GM12864 (cell line): ENCODE results near the gene HVCN1.
A peak's percentile ranks its signal among the peaks of the same experiment; 100 is the strongest.

Source experiments
- DNase-seq: peaks from one replicate; pipeline ENCODE4 v3.0.0-alpha.2; 2011; ENCODE audit warnings: low read depth
- H3K4me3 ChIP-seq: 2 replicates; pipeline ENCODE4 v1.5.1; 2011; ENCODE audit warnings: mild to moderate bottlenecking, low read depth, low read length, control low read depth
- TF ChIP-seq, protein P1 (sequence below): IDR thresholded peaks from 2 replicates; pipeline ENCODE4 v1.5.1; 2011; ENCODE audit warnings: low read depth, mild to moderate bottlenecking, moderate library complexity, low read length, control low read depth, inconsistent platforms; ENCODE audit errors: missing control alignments

HVCN1 gene

DNA sequence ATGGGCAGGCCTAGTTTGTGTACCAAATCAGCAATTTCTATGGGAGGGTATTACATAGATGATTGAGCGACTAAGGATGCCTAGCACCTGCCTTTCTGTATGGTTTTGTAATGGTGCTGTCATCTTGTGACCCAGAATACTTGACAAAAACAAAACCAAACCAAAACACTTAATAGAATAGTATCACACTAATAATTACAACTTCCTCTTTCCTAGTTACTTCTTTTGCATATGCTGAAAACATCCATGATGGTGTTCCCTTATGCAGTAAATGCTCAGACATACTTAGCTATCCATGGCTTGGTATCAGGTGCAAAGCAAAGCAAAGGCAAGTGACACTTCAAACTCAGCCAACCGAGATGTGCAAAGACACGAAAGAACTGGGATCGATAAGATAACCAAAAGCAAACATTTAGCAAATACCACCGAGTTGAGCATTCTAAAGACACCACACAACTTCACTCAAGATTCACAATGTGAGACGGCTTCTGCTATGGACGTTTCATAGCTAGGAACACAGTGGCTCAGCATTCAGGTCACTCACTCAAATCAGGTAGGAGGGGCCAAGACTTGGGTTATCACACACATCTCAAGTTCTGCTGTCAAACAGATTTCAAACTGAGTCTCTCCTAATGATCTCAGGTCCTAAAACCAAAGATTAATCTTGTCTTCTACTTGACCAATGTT lies 29.4 kb upstream of the HVCN1 start:
- H3K4me3 ChIP-seq, result no peak overlapping the region

DNA sequence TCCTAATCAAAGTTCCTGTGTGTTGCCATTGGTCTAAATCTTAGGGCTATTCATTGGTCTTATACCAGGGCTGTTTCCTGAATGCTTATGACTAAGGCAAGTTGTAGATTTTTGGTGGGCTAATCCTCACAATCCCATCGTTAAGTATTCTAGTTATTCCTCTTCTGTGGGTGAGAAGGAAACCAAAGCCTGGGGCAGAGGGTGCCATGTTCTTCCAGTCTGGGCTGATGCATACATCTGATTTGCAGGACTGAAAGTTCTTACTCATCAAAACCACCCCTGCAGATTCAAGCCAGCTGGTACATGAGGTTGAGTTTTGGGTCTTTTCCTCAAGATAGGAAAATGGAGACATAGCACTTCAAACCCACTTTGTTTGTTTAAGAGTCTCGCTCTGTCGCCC lies 28.1 kb upstream of the HVCN1 start:
- TF ChIP-seq, protein P1, sequence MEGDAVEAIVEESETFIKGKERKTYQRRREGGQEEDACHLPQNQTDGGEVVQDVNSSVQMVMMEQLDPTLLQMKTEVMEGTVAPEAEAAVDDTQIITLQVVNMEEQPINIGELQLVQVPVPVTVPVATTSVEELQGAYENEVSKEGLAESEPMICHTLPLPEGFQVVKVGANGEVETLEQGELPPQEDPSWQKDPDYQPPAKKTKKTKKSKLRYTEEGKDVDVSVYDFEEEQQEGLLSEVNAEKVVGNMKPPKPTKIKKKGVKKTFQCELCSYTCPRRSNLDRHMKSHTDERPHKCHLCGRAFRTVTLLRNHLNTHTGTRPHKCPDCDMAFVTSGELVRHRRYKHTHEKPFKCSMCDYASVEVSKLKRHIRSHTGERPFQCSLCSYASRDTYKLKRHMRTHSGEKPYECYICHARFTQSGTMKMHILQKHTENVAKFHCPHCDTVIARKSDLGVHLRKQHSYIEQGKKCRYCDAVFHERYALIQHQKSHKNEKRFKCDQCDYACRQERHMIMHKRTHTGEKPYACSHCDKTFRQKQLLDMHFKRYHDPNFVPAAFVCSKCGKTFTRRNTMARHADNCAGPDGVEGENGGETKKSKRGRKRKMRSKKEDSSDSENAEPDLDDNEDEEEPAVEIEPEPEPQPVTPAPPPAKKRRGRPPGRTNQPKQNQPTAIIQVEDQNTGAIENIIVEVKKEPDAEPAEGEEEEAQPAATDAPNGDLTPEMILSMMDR, result no peak
- no peak for DNase-seq
- no peak overlapping the region for H3K4me3 ChIP-seq

More for the DNA sequence above, 29.4 kb upstream of the HVCN1 start:
- TF ChIP-seq, protein P1, result no peak
- DNase-seq, result no peak

DNA sequence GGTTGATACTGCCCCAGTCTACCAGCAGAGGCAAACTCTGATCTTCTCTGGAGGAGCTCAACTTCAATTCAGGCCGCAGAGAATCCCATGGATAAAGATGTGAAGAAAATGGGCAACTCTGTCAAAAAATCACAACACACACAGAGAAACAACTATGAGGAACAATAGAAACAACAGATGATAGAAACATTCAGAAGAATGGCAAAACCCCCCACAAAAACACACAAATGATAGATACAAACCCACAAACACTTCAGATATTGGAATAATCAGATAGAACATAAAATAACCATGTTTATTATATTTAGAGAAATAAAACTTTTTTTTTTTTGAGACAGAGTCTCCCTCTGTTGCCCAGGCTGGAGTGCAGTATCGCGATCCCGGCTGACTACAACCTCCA lies 20.0 kb upstream of the HVCN1 start:
- DNase-seq, result no peak
- TF ChIP-seq, protein P1, result no peak

DNA sequence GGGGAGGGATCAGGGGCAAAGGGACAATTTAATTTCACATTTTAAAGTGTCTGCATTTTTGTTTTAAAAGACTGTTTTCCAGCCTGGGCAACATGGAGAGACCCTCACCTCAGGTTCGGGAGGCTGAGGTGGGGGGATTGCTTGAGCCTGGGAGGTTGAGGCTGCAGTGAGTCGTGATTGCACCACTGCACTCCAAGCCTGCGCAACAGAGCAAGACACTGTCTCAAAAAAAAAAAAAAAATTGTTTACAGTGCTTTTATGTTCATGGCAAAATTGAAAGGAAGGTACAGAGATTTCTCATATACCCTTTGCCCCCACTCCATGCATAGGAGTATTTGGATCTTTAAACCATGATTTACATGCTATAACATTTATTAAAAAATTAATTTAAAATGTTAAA lies 16.4 kb upstream of the HVCN1 start:
- no peak overlapping the region for H3K4me3 ChIP-seq
- DNase-seq, result no peak
- TF ChIP-seq, protein P1, result no peak

More for the DNA sequence above, 20.0 kb upstream of the HVCN1 start:
- H3K4me3 ChIP-seq, result no peak overlapping the region

DNA sequence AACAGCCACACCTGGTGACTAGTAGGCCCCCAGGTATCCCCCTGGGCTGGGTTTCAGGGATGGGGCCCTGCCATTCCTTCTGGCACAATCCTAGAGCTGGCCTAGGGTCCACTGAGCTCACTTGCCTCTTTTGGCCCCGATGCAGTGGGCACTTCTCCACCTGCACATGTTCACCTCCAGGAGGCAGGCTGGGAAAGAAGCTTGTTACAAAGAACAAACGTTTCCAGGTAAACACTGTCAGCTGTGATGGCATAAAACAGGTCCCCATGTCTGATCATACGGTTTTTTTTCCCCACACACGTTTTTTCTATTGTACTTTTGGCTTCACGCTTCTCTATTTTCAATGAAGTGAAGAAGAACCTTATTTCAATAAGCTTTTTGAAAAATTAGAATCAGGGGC lies 15.8 kb upstream of the HVCN1 start:
- TF ChIP-seq, protein P1, result peak; percentile 52
- DNase-seq, result no peak
- no peak overlapping the region for H3K4me3 ChIP-seq

DNA sequence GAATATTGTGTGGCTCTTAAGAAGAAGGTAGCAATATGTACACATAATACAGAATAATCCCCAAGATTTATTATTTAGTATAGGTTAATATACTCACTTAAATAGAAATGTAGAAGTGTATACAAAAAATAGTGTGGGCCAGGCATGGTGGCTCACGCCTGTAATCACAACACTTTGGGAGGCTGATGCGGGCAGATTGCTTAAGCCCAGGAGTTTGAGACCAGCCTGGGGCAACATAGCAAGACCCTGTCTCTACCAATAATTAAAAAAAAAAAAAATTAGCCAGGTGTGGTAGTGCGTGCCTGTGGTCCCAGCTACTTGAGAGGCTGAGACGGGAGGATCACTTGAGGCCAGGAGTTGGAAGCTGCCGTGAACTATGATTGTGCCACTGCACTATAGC lies 15.3 kb upstream of the HVCN1 start:
- DNase-seq, result no peak
- H3K4me3 ChIP-seq, result no peak overlapping the region
- TF ChIP-seq, protein P1, result no peak

DNA sequence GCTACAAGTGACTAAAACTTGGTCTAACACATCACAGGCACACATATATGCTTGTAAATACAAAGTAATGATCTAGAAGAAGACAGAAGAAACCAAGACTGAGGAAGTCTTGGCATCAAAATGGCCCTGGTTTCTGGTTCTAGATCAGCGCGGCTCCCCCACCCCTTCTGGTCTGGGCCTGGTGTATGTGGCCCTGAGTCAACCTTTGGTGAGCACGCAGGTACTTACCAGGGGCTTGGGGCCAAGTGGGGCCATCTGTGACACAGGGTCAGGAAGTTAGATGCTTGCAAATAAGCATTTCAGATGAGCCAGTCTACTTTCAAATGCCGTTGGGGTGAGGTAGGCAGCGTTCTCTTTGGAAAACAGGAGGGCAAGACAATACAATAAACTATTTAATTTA lies 13.2 kb upstream of the HVCN1 start:
- DNase-seq, result no peak
- TF ChIP-seq, protein P1, result no peak
- no peak overlapping the region for H3K4me3 ChIP-seq
